H1 (cell line): ENCODE results near the gene SRXN1. TPM values are rescaled to one million over a fixed set of nuclear protein-coding genes. Genes with fewer than 3 reads are reported as not detected.

Experiments used
- TEAD4 ChIP-seq: IDR thresholded peaks from 2 replicates; pipeline ENCODE4 v1.6.1; 2012; ENCODE audit warnings: low read depth, low read length, inconsistent platforms, mixed read lengths
- polyA plus RNA-seq, 7 experiments: library from polyadenylated mRNA; depleted of rRNA in 3 of 7; stranded (reverse) in 5 of 7; unstranded in 2 of 7; fragments of >200 nt in 5 of 7; fragments of 200-250 nt in 2 of 7; gene quantifications; 1 replicate in 5 of 7; 2 replicates in 1 of 7; 4 replicates in 1 of 7; pipeline versions ENCODE4 v1.2.1 to v1.2.3, GENCODE V29; 2011 to 2013; ENCODE audit warnings: missing spikeins in 2 of 7, mixed read lengths in 2 of 7
- total RNA-seq: library from RNA; stranded (reverse); fragmentation: NEBNext Ultra II Directional; extraction: Animal tissue kit (Norgen Biotek cat#: 25700); gene quantifications from 2 replicates; pipeline ENCODE4 v1.2.1, GENCODE V29; 2021
- TF ChIP-seq, protein P1 (sequence below), 3 experiments: IDR thresholded peaks; 1 replicate in 2 of 3; 2 replicates in 1 of 3; pipeline versions ENCODE4 v1.5.1 to v1.6.1; 2011; ENCODE audit warnings: low read length in 3 of 3, mild to moderate bottlenecking in 3 of 3, inconsistent platforms in 2 of 3, low read depth in 1 of 3, moderate library complexity in 1 of 3; ENCODE audit not compliant: insufficient read depth in 1 of 3; ENCODE audit errors: control extremely low read depth in 1 of 3

SRXN1 gene
- total and polyA plus RNA-seq, 2 of the 8 experiments (the other 6 are each of a cell fraction or from before 2014, with no cell fraction given) = 12.2 to 15.8 TPM

- TF ChIP-seq, protein P1, sequence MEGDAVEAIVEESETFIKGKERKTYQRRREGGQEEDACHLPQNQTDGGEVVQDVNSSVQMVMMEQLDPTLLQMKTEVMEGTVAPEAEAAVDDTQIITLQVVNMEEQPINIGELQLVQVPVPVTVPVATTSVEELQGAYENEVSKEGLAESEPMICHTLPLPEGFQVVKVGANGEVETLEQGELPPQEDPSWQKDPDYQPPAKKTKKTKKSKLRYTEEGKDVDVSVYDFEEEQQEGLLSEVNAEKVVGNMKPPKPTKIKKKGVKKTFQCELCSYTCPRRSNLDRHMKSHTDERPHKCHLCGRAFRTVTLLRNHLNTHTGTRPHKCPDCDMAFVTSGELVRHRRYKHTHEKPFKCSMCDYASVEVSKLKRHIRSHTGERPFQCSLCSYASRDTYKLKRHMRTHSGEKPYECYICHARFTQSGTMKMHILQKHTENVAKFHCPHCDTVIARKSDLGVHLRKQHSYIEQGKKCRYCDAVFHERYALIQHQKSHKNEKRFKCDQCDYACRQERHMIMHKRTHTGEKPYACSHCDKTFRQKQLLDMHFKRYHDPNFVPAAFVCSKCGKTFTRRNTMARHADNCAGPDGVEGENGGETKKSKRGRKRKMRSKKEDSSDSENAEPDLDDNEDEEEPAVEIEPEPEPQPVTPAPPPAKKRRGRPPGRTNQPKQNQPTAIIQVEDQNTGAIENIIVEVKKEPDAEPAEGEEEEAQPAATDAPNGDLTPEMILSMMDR (IDR thresholded peaks at IDR 0.05; ENCODE audit: control extremely low read depth in 1 of 3, insufficient read depth in 1 of 3, low read depth in 1 of 3, low read length in 3 of 3) = no peak
- no peak for TF ChIP-seq TEAD4
- TF ChIP-seq, all 59 proteins: peak for 4
Observed at GRCh38 chr20:653590-654416, 803 bp upstream of the SRXN1 start (continued).
